Neural progenitor cell (in vitro differentiated cells): ENCODE data around the gene TMEM107. TPM values are rescaled to one million over a fixed set of nuclear protein-coding genes. Genes with fewer than 3 reads are reported as not detected.

ENCODE experiments used
- DNase-seq: peaks from one replicate; pipeline ENCODE4 v3.0.0-alpha.2; 2016; ENCODE audit warnings: low spot score
- H2AFZ ChIP-seq: fragments of 200-600 bp; sonication (generic); replicated peaks from 2 replicates; pipeline ENCODE4 v1.6.1; 2016; ENCODE audit warnings: antibody characterized with exemption
- H3F3A ChIP-seq: fragments of 200-600 bp; sonication (generic); 2 replicates; pipeline ENCODE4 v1.6.1; 2016; ENCODE audit warnings: antibody characterized with exemption, low read depth
- H3K27ac ChIP-seq: fragments of 200-600 bp; sonication (generic); 2 replicates; pipeline ENCODE4 v1.5.1; 2016; ENCODE audit warnings: mild to moderate bottlenecking
- H3K27me3 ChIP-seq: fragments of 200-600 bp; sonication (generic); 2 replicates; pipeline ENCODE4 v1.6.1; 2016; ENCODE audit warnings: mild to moderate bottlenecking, moderate library complexity
- H3K36me3 ChIP-seq: fragments of 200-600 bp; sonication (generic); 2 replicates; pipeline ENCODE4 v1.5.1; 2016
- H3K4me1 ChIP-seq: fragments of 200-600 bp; sonication (generic); 2 replicates; pipeline ENCODE4 v1.6.1; 2016; ENCODE audit warnings: mixed run types
- H3K4me2 ChIP-seq: fragments of 200-600 bp; sonication (generic); 2 replicates; pipeline ENCODE4 v1.6.1; 2016
- H3K4me3 ChIP-seq: fragments of 200-600 bp; sonication (generic); 2 replicates; pipeline ENCODE4 v1.5.1; 2016
- H3K79me2 ChIP-seq: fragments of 200-600 bp; sonication (generic); 2 replicates; pipeline ENCODE4 v1.6.1; 2016; ENCODE audit warnings: low read depth
- H3K9ac ChIP-seq: fragments of 200-600 bp; sonication (generic); 2 replicates; pipeline ENCODE4 v1.6.1; 2016
- H3K9me3 ChIP-seq: fragments of 200-600 bp; sonication (generic); 2 replicates; pipeline ENCODE4 v1.5.1; 2016; ENCODE audit warnings: low read depth
- H4K20me1 ChIP-seq: fragments of 200-600 bp; sonication (generic); 2 replicates; pipeline ENCODE4 v1.6.1; 2016; ENCODE audit warnings: low read depth
- H3K27ac Mint-ChIP-seq: 3 replicates; pipeline ENCODE4 v1.8.0; 2021; ENCODE audit warnings: mixed read lengths
- H3K27me3 Mint-ChIP-seq: 2 replicates; pipeline ENCODE4 v1.8.0; 2022; ENCODE audit warnings: low read depth, mild to moderate bottlenecking, inconsistent platforms, moderate library complexity, mixed read lengths; ENCODE audit not compliant: insufficient read depth
- H3K36me3 Mint-ChIP-seq: 3 replicates; pipeline ENCODE4 v1.8.0; 2021; ENCODE audit warnings: mixed read lengths
- H3K4me1 Mint-ChIP-seq: 3 replicates; pipeline ENCODE4 v1.8.0; 2021; ENCODE audit warnings: mixed read lengths
- H3K4me3 Mint-ChIP-seq: 3 replicates; pipeline ENCODE4 v1.8.0; 2021; ENCODE audit warnings: mild to moderate bottlenecking, moderate library complexity, mixed read lengths
- H3K9me3 Mint-ChIP-seq: 3 replicates; pipeline ENCODE4 v1.8.0; 2020; ENCODE audit warnings: mixed read lengths
- CTCF ChIP-seq: fragments of 200-600 bp; sonication (generic); IDR thresholded peaks from 2 replicates; pipeline ENCODE4 v1.5.1; 2017; ENCODE audit warnings: antibody characterized with exemption, mild to moderate bottlenecking
- EZH2 ChIP-seq: fragments of 200-600 bp; sonication (generic); IDR thresholded peaks from 2 replicates; pipeline ENCODE4 v1.6.1; 2017; ENCODE audit warnings: antibody characterized with exemption, mild to moderate bottlenecking, moderate library complexity
- EZH2phosphoT487 ChIP-seq: fragments of 200-600 bp; sonication (generic); IDR thresholded peaks from 2 replicates; pipeline ENCODE4 v1.6.1; 2017; ENCODE audit warnings: antibody characterized with exemption
- total RNA-seq: library from RNA; depleted of rRNA; stranded (reverse); fragments of >200 nt; gene quantifications from 2 replicates; pipeline ENCODE4 v1.2.3, GENCODE V29; 2015; ENCODE audit warnings: low replicate concordance

TMEM107 gene
- total RNA-seq, 1 donor from 2014 or later: 26.0 TPM

DNA sequence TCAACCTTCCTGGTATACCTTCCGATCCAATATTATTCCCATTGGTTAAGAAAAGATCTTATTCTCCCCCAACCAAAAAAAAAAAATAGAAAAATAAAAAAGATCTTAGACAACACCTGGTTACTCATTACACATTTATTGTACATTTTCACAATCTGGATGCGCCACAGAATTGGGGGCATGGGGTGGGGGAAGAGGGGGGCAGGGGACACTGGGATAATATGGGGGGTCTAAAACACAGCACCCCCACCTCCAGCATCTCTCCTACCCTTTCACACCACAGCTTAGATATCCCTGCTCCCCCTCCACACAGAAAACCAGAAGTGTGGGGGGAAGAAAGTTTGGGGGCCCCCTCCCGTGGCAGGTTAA is 17.2 kb downstream of the TMEM107 start:
- H3K27ac Mint-ChIP-seq: no peak overlapping the region
- H3K27me3 Mint-ChIP-seq: peaks cover 5% of the 10 kb centered on the region
- H3K9me3 ChIP-seq: no peaks in the 10 kb centered on the region
- no peak overlapping the region for H2AFZ ChIP-seq
- H3K79me2 ChIP-seq: peaks cover 19% of the 10 kb centered on the region
- no peak overlapping the region for H3K4me3 ChIP-seq
- no peak overlapping the region for H3K27ac ChIP-seq
- H4K20me1 ChIP-seq: peaks cover 39% of the 10 kb centered on the region
- H3K36me3 ChIP-seq: peaks cover 4% of the 10 kb centered on the region
- no peak overlapping the region for H3K4me2 ChIP-seq
- peaks cover 7% of the 10 kb centered on the region for H3K36me3 Mint-ChIP-seq
- peaks cover 29% of the 10 kb centered on the region for H3K4me1 Mint-ChIP-seq
- no peaks in the 10 kb centered on the region for H3K9me3 Mint-ChIP-seq
- H3K4me1 ChIP-seq: peaks cover 28% of the 10 kb centered on the region
- no peak for DNase-seq
- TF ChIP-seq EZH2phosphoT487: no peak
- TF ChIP-seq EZH2: no peak
- TF ChIP-seq CTCF: no peak
- no peak overlapping the region for H3K9ac ChIP-seq
- H3K27me3 ChIP-seq: no peaks in the 10 kb centered on the region
- H3K4me3 Mint-ChIP-seq: peak overlapping the region; percentile 71
- peaks cover 69% of the 10 kb centered on the region for H3F3A ChIP-seq

DNA sequence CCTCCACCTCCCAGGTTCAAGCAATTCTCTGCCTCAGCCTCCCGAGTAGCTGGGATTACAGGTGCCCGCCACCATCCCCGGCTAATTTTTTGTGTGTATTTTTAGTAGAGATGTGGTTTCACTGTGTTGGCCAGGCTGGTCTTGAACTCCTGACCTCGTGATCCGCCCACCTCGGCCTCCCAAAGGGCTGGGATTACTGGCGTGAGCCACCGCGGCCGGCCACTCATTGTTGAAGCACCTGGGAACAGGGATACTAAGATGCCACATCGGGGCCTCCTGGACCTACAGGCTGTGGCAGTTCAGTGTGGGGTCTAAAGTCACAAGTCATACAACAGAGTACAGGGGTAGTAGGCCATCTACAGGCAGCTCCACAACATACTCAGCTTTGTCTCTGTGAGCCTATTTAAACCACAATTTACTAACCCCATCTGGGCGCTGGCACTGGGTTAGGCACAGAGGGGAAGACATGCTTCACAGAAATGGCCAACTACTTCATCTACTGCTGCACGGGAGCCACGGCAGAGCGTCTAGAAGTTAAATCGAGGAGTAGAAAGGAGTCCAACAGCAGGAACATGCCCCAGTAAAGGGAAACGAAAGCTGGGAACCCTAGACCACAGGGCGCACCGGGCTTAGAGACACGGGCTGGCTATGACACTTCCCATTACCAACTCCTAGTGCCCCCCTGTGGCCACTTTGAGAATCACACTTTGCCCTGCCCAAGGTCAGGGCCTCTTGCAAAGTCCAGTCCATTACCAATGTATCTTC is 17.7 kb downstream of the TMEM107 start:
- peak; percentile 84 for TF ChIP-seq CTCF
- no peak for TF ChIP-seq EZH2
- no peak overlapping the region for H3K9ac ChIP-seq
- H3K27me3 Mint-ChIP-seq: peaks cover 5% of the 10 kb centered on the region

GRCh38 chr17:8156246-8156992 is 19.8 kb downstream of the TMEM107 start:
- H3K27ac Mint-ChIP-seq: no peak overlapping the region
- no peaks in the 10 kb centered on the region for H3K9me3 Mint-ChIP-seq
- H3K9me3 ChIP-seq: no peaks in the 10 kb centered on the region
- H3K79me2 ChIP-seq: peaks cover 7% of the 10 kb centered on the region
- no peak overlapping the region for H2AFZ ChIP-seq
- H3F3A ChIP-seq: peaks cover 70% of the 10 kb centered on the region
- H3K27ac ChIP-seq: peak overlapping the region; percentile 77
- peaks cover 18% of the 10 kb centered on the region for H3K4me1 ChIP-seq
- peaks cover 36% of the 10 kb centered on the region for H4K20me1 ChIP-seq
- H3K4me3 Mint-ChIP-seq: no peak overlapping the region
- peak overlapping the region; percentile 80 for H3K4me2 ChIP-seq
- no peaks in the 10 kb centered on the region for H3K27me3 ChIP-seq
- TF ChIP-seq CTCF (peak; percentile 12), EZH2 (no peak)
- peaks cover 4% of the 10 kb centered on the region for H3K36me3 ChIP-seq
- peaks cover 29% of the 10 kb centered on the region for H3K4me1 Mint-ChIP-seq
- peak; percentile 100 for DNase-seq
- peak overlapping the region; percentile 2 for H3K9ac ChIP-seq
- H3K27me3 Mint-ChIP-seq: peaks cover 7% of the 10 kb centered on the region
- H3K4me3 ChIP-seq: peak overlapping the region; percentile 58
- peaks cover 6% of the 10 kb centered on the region for H3K36me3 Mint-ChIP-seq

More for the DNA sequence above, 17.7 kb downstream of the TMEM107 start:
- no peak overlapping the region for H3K4me3 ChIP-seq
- H3K9me3 ChIP-seq: no peaks in the 10 kb centered on the region
- no peak overlapping the region for H3K27ac Mint-ChIP-seq
- peaks cover 39% of the 10 kb centered on the region for H4K20me1 ChIP-seq
- H3K27ac ChIP-seq: no peak overlapping the region
- H3K36me3 Mint-ChIP-seq: peaks cover 7% of the 10 kb centered on the region
- no peak overlapping the region for H2AFZ ChIP-seq
- H3K4me3 Mint-ChIP-seq: peak overlapping the region; percentile 71
- DNase-seq: peak; percentile 87
- peaks cover 28% of the 10 kb centered on the region for H3K4me1 Mint-ChIP-seq
- H3K4me1 ChIP-seq: peaks cover 22% of the 10 kb centered on the region
- H3F3A ChIP-seq: peaks cover 71% of the 10 kb centered on the region
- no peak overlapping the region for H3K4me2 ChIP-seq
- no peaks in the 10 kb centered on the region for H3K27me3 ChIP-seq
- H3K36me3 ChIP-seq: peaks cover 4% of the 10 kb centered on the region
- peaks cover 19% of the 10 kb centered on the region for H3K79me2 ChIP-seq
- no peaks in the 10 kb centered on the region for H3K9me3 Mint-ChIP-seq
